SK-N-SH treated with all-trans-retinoic acid at 6 μM for 48 hours (cell line): ENCODE measurements around the gene AKAP9.

Source experiments
- ARNTL ChIP-seq: fragments of 450-650 bp; formaldehyde crosslinking; IDR thresholded peaks from 2 replicates; pipeline ENCODE4 v1.5.0; 2020; ENCODE audit warnings: low read depth, mild to moderate bottlenecking, moderate library complexity, borderline replicate concordance
- ESRRG ChIP-seq: fragments of 250-450 bp; sonication (Bioruptor Pico); IDR thresholded peaks from 2 replicates; pipeline ENCODE4 v1.6.1; 2021; ENCODE audit warnings: mild to moderate bottlenecking
- OSR1 ChIP-seq: fragments of 250-450 bp; sonication (Bioruptor Pico); IDR thresholded peaks from 2 replicates; pipeline ENCODE4 v1.8.0; 2022; ENCODE audit warnings: moderate library complexity, mild to moderate bottlenecking, inconsistent platforms
- PATZ1 ChIP-seq: fragments of 250-450 bp; sonication (Bioruptor Pico); IDR thresholded peaks from 2 replicates; pipeline ENCODE4 v1.8.0; 2020; ENCODE audit warnings: mild to moderate bottlenecking, moderate library complexity, borderline replicate concordance
- RARB ChIP-seq: fragments of 250-450 bp; sonication (Bioruptor Pico); IDR thresholded peaks from 2 replicates; pipeline ENCODE4 v1.8.0; 2021; ENCODE audit warnings: mild to moderate bottlenecking, moderate library complexity
- ZFP3 ChIP-seq: fragments of 250-450 bp; sonication (Bioruptor Pico); IDR thresholded peaks from 2 replicates; pipeline ENCODE4 v1.5.0; 2020; ENCODE audit warnings: mild to moderate bottlenecking, moderate library complexity
- ZFP30 ChIP-seq: fragments of 450-650 bp; formaldehyde crosslinking; IDR thresholded peaks from 2 replicates; pipeline ENCODE4 v1.5.0; 2022; ENCODE audit warnings: mild to moderate bottlenecking, moderate library complexity
- TF ChIP-seq, protein P1 (sequence below): fragments of 250-450 bp; sonication (Bioruptor Pico); IDR thresholded peaks from 2 replicates; pipeline ENCODE4 v1.5.0; 2020; ENCODE audit warnings: mild to moderate bottlenecking, moderate library complexity
- TF ChIP-seq, protein P2 (sequence below): fragments of 250-450 bp; sonication (Bioruptor Pico); IDR thresholded peaks from 2 replicates; pipeline ENCODE4 v1.5.1; 2020; ENCODE audit warnings: low read depth, mild to moderate bottlenecking, moderate library complexity

DNA sequence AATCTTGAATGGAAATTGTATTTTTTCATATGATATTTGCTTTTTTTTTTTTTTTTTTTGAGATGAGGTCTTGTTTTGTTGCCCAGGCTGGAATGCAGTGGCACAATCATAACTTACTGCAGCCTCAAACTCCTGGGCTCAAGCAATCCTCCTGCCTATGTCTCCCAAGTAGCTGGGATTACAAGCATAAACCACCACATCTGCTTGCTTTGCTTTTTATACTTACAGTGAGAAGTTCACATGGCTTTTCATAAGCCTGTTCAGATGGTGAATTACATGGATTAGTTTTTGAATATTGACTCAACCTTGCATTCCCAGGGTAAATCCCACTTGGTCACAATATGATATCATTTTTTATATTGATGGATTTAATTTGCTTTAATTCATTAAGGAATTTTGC is 216.3 kb downstream of the AKAP9 start:
- no peak for TF ChIP-seq ARNTL (CRISPR knock-in tag)
- TF ChIP-seq, protein P1, sequence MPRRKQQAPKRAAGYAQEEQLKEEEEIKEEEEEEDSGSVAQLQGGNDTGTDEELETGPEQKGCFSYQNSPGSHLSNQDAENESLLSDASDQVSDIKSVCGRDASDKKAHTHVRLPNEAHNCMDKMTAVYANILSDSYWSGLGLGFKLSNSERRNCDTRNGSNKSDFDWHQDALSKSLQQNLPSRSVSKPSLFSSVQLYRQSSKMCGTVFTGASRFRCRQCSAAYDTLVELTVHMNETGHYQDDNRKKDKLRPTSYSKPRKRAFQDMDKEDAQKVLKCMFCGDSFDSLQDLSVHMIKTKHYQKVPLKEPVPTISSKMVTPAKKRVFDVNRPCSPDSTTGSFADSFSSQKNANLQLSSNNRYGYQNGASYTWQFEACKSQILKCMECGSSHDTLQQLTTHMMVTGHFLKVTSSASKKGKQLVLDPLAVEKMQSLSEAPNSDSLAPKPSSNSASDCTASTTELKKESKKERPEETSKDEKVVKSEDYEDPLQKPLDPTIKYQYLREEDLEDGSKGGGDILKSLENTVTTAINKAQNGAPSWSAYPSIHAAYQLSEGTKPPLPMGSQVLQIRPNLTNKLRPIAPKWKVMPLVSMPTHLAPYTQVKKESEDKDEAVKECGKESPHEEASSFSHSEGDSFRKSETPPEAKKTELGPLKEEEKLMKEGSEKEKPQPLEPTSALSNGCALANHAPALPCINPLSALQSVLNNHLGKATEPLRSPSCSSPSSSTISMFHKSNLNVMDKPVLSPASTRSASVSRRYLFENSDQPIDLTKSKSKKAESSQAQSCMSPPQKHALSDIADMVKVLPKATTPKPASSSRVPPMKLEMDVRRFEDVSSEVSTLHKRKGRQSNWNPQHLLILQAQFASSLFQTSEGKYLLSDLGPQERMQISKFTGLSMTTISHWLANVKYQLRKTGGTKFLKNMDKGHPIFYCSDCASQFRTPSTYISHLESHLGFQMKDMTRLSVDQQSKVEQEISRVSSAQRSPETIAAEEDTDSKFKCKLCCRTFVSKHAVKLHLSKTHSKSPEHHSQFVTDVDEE (CRISPR knock-in tag), result no peak
- no peak for TF ChIP-seq PATZ1
- no peak for TF ChIP-seq ZFP3 (CRISPR knock-in tag)
- TF ChIP-seq ZFP30 (CRISPR knock-in tag), result no peak
- TF ChIP-seq RARB, result no peak
- TF ChIP-seq ESRRG (CRISPR knock-in tag), result no peak
- TF ChIP-seq OSR1 (CRISPR knock-in tag), result no peak
- TF ChIP-seq, protein P2, sequence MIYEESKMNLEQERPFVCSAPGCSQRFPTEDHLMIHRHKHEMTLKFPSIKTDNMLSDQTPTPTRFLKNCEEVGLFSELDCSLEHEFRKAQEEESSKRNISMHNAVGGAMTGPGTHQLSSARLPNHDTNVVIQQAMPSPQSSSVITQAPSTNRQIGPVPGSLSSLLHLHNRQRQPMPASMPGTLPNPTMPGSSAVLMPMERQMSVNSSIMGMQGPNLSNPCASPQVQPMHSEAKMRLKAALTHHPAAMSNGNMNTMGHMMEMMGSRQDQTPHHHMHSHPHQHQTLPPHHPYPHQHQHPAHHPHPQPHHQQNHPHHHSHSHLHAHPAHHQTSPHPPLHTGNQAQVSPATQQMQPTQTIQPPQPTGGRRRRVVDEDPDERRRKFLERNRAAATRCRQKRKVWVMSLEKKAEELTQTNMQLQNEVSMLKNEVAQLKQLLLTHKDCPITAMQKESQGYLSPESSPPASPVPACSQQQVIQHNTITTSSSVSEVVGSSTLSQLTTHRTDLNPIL (CRISPR knock-in tag), result no peak
